Duodenal mucosa (tissue), 2 donors: Measurements from ENCODE around the gene MCM3.

ENCODE experiments used
- H3K27ac ChIP-seq: one replicate; pipeline ENCODE4 v1.7.0; 2013; ENCODE audit warnings: low read depth, low read length
- H3K27me3 ChIP-seq, 2 donors: one replicate each; pipeline ENCODE4 v1.7.0; 2013; ENCODE audit warnings: low read length in 2 of 2, control low read depth in 1 of 2; ENCODE audit not compliant: insufficient read depth in 2 of 2, control insufficient read depth in 1 of 2
- H3K36me3 ChIP-seq, 2 donors: one replicate each; pipeline ENCODE4 v1.7.0; 2013; ENCODE audit warnings: low read length in 2 of 2, control low read depth in 1 of 2; ENCODE audit not compliant: insufficient read depth in 2 of 2, control insufficient read depth in 1 of 2
- H3K4me1 ChIP-seq, 2 donors: one replicate each; pipeline ENCODE4 v1.7.0; 2013; ENCODE audit warnings: low read length in 2 of 2, control low read depth in 1 of 2; ENCODE audit not compliant: insufficient read depth in 2 of 2, control insufficient read depth in 1 of 2
- H3K4me3 ChIP-seq, 2 donors: one replicate each; pipeline ENCODE4 v1.7.0; 2013; ENCODE audit warnings: low read length in 2 of 2, low read depth in 1 of 2
- H3K9ac ChIP-seq, 2 donors: one replicate each; pipeline ENCODE4 v1.7.0; 2013; ENCODE audit warnings: low read length in 2 of 2, low read depth in 1 of 2
- H3K9me3 ChIP-seq, 2 donors: one replicate each; pipeline ENCODE4 v1.7.0; 2013; ENCODE audit warnings: low read length in 2 of 2, control low read depth in 1 of 2; ENCODE audit not compliant: control insufficient read depth in 1 of 2

Gene MCM3

DNA sequence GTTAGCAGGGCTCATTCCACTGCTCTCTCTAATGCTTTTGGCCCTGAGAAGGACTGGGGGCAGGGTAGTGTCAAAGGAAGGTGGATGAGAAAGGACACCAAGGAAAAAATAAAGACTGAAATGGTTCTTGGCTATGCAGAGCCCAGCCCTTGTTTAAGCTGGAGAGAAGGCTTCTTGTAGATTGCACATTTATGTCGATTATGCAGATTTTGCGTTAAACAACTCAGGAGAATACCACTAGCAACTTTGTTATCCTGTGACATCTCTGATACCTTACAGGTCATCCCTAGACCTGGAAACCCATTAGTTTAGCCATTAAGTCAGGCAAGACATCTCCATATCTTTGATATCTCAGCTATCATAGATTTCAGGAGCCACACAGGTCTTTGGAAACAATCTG, 29.1 kb downstream of the MCM3 start:
- H3K4me1 ChIP-seq: no peaks in the 10 kb centered on the region
- no peak overlapping the region for H3K27ac ChIP-seq
- H3K9ac ChIP-seq: no peak overlapping the region
- H3K4me3 ChIP-seq: no peak overlapping the region
- H3K36me3 ChIP-seq: no peaks in the 10 kb centered on the region
- H3K9me3 ChIP-seq: no peaks in the 10 kb centered on the region
- peaks cover 7 to 8% of the 10 kb centered on the region in 2 donors for H3K27me3 ChIP-seq

DNA sequence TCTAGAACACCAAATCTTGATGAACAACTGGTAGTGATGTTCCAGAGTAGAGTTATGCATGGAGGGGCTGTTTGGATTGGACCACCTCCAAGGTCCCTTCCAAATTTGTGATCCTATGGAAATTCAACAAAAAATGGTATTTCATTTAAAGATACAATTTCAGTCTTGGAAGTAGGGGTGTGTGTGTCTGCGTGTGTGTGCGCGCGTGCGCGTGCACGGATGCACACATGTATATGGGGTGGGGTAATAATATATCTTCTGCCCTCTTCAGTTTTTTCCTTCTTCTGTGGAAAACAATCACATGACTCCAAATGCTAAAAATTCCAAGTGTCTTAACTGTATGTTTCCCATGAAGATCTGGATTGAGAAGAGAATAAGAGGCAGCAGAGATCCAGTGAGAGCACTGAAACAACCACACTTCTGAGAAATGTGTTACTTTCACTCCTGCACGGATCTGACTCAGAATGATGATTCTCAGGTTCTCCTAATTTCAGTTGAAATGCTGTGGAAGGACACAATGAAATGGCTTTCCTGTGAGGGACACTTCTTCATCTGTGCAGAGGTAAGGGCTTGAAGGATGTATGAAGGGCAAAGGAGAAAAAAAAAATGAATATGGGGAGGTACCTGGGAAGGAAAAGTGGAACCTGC, 29.7 kb downstream of the MCM3 start:
- H3K4me1 ChIP-seq: no peaks in the 10 kb centered on the region
- peaks cover 7 to 8% of the 10 kb centered on the region in 2 donors for H3K27me3 ChIP-seq
- no peak overlapping the region for H3K27ac ChIP-seq
- H3K4me3 ChIP-seq: no peak overlapping the region
- H3K36me3 ChIP-seq: no peaks in the 10 kb centered on the region
- H3K9me3 ChIP-seq: no peaks in the 10 kb centered on the region
- no peak overlapping the region for H3K9ac ChIP-seq

DNA sequence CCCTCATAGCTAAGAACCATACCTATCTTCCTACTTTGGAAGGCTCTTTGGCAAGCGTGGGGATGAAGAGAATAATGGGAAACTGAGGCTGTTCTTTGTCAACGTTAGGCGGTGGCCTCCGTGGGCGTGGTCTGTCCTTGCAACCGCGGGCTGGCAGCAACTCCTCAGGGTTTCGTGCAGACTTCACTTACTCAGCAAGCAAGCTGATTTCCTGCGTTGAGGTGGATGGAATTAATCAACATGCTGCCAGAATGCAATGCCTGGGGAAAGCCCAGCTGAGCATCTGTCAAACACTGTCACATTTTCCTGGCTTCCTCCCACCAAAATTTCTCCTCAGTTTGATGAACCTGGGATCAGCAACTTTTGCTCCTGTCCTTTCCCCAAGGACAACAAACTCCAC, 31.0 kb downstream of the MCM3 start:
- no peak overlapping the region for H3K9ac ChIP-seq
- H3K27me3 ChIP-seq: peaks cover 7 to 11% of the 10 kb centered on the region in 2 donors
- H3K36me3 ChIP-seq: no peaks in the 10 kb centered on the region
- H3K4me1 ChIP-seq: no peaks in the 10 kb centered on the region
- H3K4me3 ChIP-seq: no peak overlapping the region
- no peak overlapping the region for H3K27ac ChIP-seq
- H3K9me3 ChIP-seq: no peaks in the 10 kb centered on the region

DNA sequence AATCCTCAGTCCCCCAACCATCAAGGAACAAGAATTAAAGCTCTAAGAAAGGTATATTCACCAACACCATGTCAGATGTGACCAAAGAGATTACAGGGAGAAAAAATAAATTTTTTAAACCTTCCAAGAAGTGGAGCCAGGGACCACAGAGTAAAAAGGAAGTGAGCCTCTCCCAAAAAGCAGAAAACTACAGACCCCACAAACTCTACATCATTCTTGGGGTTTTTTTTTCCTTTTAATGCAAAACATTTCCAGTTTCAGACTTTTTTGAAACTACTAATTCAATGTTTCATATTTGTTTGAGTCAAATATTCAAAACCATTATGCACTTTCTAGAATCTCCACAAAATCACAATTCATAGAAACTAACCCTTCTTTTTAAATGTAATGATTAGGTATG, 33.4 kb downstream of the MCM3 start:
- Histone ChIP-seq H3K27me3 (peaks cover 7 to 14% of the 10 kb centered on the region in 2 donors), H3K9ac (no peak overlapping the region), H3K36me3 (no peaks in the 10 kb centered on the region), H3K27ac (no peak overlapping the region), H3K4me1 (no peaks in the 10 kb centered on the region), H3K9me3 (no peaks in the 10 kb centered on the region), H3K4me3 (no peak overlapping the region)

GRCh38 chr6:52249078-52249477, 35.5 kb downstream of the MCM3 start:
- Histone ChIP-seq H3K27ac (no peak overlapping the region), H3K36me3 (no peaks in the 10 kb centered on the region), H3K9ac (no peak overlapping the region), H3K4me3 (no peak overlapping the region), H3K4me1 (no peaks in the 10 kb centered on the region), H3K9me3 (no peaks in the 10 kb centered on the region), H3K27me3 (peaks cover 0 to 11% of the 10 kb centered on the region in 2 donors)

GRCh38 chr6:52245425-52245824, 39.1 kb downstream of the MCM3 start:
- H3K36me3 ChIP-seq: no peaks in the 10 kb centered on the region
- H3K9ac ChIP-seq: no peak overlapping the region
- no peaks in the 10 kb centered on the region for H3K4me1 ChIP-seq
- no peak overlapping the region for H3K4me3 ChIP-seq
- peaks cover 0 to 6% of the 10 kb centered on the region in 2 donors for H3K27me3 ChIP-seq
- H3K9me3 ChIP-seq: no peaks in the 10 kb centered on the region
- H3K27ac ChIP-seq: no peak overlapping the region

- Histone ChIP-seq H3K9me3 (no peaks in the 10 kb centered on the region), H3K36me3 (no peaks in the 10 kb centered on the region), H3K9ac (no peak within 1 kb of the TSS), H3K27ac (no peak within 1 kb of the TSS), H3K4me1 (no peaks in the 10 kb centered on the region), H3K4me3 (no peak within 1 kb of the TSS), H3K27me3 (peaks cover 0 to 5% of the 10 kb centered on the region in 2 donors)
These were observed 40.1 kb downstream of the MCM3 start, which contains the start of gene IL17F for GRCh38 chr6:52244400-52244799. IL17F (minus strand) TSS chr6:52244500; CDS start chr6:52244429, 71 bp downstream.

- Histone ChIP-seq H3K36me3 (no peaks in the 10 kb centered on the region), H3K27me3 (peaks cover 0 to 3% of the 10 kb centered on the region in 2 donors), H3K4me1 (no peaks in the 10 kb centered on the region), H3K4me3 (no peak overlapping the region), H3K27ac (no peak overlapping the region), H3K9ac (no peak overlapping the region), H3K9me3 (no peaks in the 10 kb centered on the region)
These were observed 41.2 kb downstream of the MCM3 start for GRCh38 chr6:52243282-52243893.

DNA sequence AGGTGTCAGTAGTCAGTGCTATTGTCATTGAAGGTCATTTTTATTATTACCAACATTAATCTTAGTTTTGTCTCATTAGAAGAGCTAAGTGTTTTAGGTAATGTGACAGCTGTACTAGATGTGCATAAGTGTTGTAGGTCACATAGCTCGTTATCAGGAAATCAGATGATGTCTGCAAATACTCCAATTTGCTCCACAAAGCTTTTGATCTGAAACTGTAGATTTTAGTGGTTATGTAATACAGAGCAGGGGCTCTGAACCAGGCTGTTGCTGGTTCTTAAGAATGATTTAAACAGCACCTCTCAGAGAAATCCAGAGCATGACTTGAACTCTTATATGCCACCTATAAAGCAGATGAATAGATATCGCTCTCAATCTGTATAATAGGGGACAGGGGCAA, 42.7 kb downstream of the MCM3 start:
- H3K4me3 ChIP-seq: no peak overlapping the region
- H3K9ac ChIP-seq: no peak overlapping the region
- H3K27me3 ChIP-seq: no peaks in the 10 kb centered on the region
- H3K36me3 ChIP-seq: no peaks in the 10 kb centered on the region
- H3K4me1 ChIP-seq: no peaks in the 10 kb centered on the region
- no peaks in the 10 kb centered on the region for H3K9me3 ChIP-seq
- H3K27ac ChIP-seq: no peak overlapping the region

GRCh38 chr6:52233975-52234823, 50.3 kb downstream of the MCM3 start:
- Histone ChIP-seq H3K36me3 (no peaks in the 10 kb centered on the region), H3K4me3 (no peak overlapping the region), H3K4me1 (no peaks in the 10 kb centered on the region), H3K27me3 (peaks cover 0 to 2% of the 10 kb centered on the region in 2 donors), H3K9me3 (no peaks in the 10 kb centered on the region), H3K9ac (no peak overlapping the region), H3K27ac (no peak overlapping the region)
